RPMI8226 (cell line): Measurements from ENCODE around the gene RPH3AL.

Source experiments
- DNase-seq: peaks from one replicate; pipeline ENCODE4 v3.0.0-alpha.2; 2015

The RPH3AL gene

GRCh38 chr17:313911-314613, 38.5 kb downstream of the RPH3AL start:
- DNase-seq: no peak

GRCh38 chr17:313231-313630, 39.4 kb downstream of the RPH3AL start:
- no peak for DNase-seq

- no peak for DNase-seq
Observed at GRCh38 chr17:312476-313148, 40.0 kb downstream of the RPH3AL start.

- DNase-seq: no peak
Observed at GRCh38 chr17:311119-311782, 41.4 kb downstream of the RPH3AL start.

- DNase-seq: no peak
Observed at GRCh38 chr17:310111-311010, 42.2 kb downstream of the RPH3AL start.

- peak; percentile 38 for DNase-seq
Observed at GRCh38 chr17:309361-309888, 43.2 kb downstream of the RPH3AL start.

- DNase-seq: no peak
Observed at GRCh38 chr17:307741-308507, 44.7 kb downstream of the RPH3AL start.

GRCh38 chr17:307295-307691, 45.3 kb downstream of the RPH3AL start:
- no peak for DNase-seq

GRCh38 chr17:306536-307294, 45.9 kb downstream of the RPH3AL start:
- no peak for DNase-seq

GRCh38 chr17:306116-306515, 46.5 kb downstream of the RPH3AL start:
- DNase-seq: no peak

GRCh38 chr17:305090-305976, 47.3 kb downstream of the RPH3AL start:
- DNase-seq: no peak

GRCh38 chr17:304461-304860, 48.1 kb downstream of the RPH3AL start:
- no peak for DNase-seq

- DNase-seq: no peak
Observed at GRCh38 chr17:303168-303567, 49.4 kb downstream of the RPH3AL start.

GRCh38 chr17:302300-302698, 50.3 kb downstream of the RPH3AL start:
- no peak for DNase-seq

- DNase-seq: no peak
Observed at GRCh38 chr17:301681-302299, 50.8 kb downstream of the RPH3AL start.

- no peak for DNase-seq
Observed at GRCh38 chr17:300881-301280, 51.7 kb downstream of the RPH3AL start.

GRCh38 chr17:299546-299945, 53.1 kb downstream of the RPH3AL start:
- no peak for DNase-seq

- DNase-seq: no peak
Observed at GRCh38 chr17:298791-299450, 53.7 kb downstream of the RPH3AL start.

- DNase-seq: no peak
Observed at GRCh38 chr17:297758-298157, 54.8 kb downstream of the RPH3AL start.
